NCI-H510A treated with DMSO at 0.1 percent for 48 hours (cell line): Measurements from ENCODE around the gene KCTD6.
"Not testable (repeated sequence)": the region's sequence is repeated elsewhere in the genome, so short reads cannot be mapped to it uniquely, and the experiment has no call there.

Experiments
- DNase-seq: peaks from one replicate; lab custom pipeline; 2025; lab: John Stamatoyannopoulos, UW

The KCTD6 gene

DNA sequence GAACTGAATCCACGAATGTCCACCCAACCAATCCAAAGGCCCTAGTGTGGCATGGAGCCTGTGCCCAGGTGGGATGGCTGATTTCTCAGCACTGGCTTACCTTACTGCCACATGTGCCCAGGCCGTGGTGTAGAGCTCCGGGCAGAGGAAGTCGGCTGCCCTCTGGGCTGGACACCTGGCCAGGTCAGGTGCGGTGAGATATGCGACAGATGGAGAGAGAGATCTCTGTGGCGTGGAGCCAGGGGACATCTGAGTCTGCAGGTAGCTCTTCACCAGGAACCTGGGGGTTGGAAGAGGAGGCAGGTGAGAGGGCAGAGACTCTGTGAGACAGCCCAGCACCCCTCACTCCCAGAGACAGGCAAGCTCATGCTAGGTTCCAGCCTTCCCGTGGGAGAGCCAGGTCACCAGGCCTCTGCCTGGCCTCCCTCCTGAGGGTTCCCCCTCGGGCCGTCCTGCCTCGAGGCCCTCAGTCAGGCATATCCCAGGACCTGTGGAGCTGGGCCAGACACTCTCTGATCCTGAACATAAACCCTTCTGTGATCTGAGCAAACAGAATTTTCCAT is 32.5 kb downstream of the KCTD6 start:
- DNase-seq = no peak

DNA sequence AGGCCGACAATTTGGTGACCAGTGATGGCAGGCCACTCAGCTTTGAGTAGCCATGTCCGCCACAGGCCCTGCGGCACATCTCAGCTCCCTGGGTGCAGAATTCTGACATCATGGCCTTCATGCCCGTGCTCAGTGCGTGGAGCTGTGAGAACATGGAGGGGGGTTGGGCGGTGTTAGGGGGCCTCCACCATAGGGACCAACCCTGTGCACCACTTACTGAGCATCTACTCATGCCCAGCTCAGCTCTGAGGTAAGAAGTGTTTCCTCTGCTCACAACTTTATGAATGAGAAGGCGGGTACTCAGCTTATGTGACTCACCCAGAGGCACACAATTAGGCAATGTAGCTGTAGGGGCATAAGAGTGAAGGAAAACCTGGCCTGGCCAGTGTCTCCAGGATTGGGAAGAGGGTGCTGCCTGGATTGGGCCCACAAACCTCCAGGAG is 34.6 kb downstream of the KCTD6 start:
- no peak for DNase-seq

GRCh38 chr3:58527440-58527839 is 35.5 kb downstream of the KCTD6 start:
- DNase-seq = not testable (repeated sequence)

- DNase-seq = no peak
Measured at GRCh38 chr3:58528629-58529028, 36.7 kb downstream of the KCTD6 start.

DNA sequence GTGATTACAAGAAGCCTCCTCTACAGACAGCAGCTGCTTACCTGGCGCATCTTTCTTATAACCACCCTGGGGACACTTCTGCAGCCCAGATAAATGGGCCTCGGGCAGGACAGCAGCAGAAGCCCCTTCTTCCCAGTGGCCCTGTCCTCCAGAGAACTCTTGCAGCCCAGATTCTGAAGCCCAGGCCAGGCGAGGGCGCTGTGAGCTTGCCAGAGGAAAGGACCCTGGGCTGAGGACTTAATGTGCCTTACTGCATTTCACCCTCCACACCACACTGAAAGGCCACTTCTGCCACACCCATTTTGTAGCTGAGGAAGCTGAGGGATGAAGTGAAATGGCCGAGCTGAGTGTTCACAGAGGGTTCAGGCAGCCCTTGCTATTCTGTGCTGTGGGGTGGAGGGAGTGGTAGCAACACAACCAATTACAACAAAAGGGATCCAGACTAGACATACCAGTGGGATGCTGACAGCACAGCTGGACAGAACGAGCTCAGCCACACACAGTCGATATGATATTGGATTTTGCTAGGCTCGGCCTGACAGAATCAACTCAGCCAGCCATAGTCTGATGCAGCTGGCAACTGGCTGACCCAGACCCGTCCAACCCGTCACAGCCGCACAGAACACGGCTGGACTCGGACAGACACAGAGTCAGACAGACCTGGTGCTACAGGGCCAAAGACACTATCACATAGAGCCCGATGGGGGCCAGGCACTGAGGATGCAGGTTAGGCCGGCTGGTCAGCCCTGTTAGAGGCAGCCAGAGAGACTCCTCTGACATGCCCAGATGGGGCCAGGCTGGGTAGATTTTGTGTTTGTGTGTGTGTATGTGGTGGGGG is 37.8 kb downstream of the KCTD6 start:
- DNase-seq = no peak

DNA sequence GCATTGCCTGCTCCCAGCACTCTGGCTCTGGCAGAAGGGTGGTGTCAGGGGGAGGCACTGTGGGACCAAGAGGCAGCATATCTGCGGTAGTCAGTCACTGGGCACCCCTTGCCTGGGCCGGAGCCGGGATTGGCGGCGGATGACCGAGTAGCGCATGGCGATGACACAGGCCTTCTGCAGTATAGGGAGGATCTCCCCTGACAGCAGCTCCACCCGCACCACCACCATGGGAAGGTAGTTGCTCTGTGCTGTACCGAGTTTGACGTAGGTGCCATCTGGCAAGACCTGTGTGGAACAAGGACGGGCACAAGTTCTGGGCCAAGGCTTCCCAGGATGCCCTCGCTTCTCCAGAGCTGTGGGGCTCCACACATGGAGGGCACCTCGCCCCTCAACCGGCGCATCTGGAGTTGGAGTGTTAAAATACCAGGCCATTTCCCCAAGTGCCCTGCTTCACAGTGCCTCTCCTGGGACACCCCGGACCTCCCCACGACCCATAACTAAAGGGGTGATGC is 38.5 kb downstream of the KCTD6 start:
- DNase-seq = no peak

- no peak for DNase-seq
Measured at GRCh38 chr3:58531555-58531954, 39.7 kb downstream of the KCTD6 start.

GRCh38 chr3:58531956-58532355 is 40.1 kb downstream of the KCTD6 start:
- DNase-seq = no peak

- peak; percentile 20 for DNase-seq
Measured at GRCh38 chr3:58532794-58533220, 40.9 kb downstream of the KCTD6 start.

DNA sequence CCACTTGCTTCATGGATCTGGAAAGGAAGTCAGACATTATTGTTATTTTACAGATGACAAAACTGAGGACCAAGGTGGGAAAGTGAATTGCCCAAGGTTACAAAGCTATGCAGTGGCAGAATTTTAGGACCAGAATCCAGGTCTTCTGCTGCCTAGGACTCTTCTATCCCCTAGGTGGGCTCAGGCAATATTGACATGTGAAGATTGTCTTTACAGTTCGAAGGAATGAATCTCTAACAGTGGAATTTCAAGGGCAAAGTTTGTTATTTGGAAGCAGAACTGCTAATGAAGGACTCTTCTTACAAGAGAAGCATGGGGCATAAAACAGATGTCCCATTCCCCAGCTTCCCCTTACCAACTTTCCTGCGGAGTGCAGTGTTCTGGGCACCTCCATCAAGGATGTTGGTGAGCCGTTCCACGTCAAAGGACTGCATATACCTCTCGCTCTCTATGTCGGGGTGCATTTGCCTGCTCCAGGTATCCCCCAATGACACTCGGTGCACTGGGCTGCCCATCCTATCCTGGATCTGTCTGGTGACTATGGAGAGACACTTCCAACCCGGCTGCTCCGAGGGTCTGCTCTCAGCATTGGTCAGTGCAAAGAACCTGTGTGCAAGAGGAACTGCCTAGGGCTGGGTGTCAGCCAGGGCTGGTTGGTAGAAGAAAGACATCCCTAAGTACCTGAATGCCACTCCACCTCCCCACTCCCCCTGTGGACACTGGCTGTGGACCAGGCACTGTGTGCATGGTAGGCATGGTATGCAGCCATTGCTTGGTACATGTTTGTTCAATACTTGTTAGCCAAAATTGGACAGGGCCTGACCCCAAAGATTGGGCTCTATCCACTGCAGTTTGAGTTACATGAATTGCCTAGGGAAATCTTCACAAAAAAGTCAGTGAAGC is 42.9 kb downstream of the KCTD6 start:
- DNase-seq = no peak

DNA sequence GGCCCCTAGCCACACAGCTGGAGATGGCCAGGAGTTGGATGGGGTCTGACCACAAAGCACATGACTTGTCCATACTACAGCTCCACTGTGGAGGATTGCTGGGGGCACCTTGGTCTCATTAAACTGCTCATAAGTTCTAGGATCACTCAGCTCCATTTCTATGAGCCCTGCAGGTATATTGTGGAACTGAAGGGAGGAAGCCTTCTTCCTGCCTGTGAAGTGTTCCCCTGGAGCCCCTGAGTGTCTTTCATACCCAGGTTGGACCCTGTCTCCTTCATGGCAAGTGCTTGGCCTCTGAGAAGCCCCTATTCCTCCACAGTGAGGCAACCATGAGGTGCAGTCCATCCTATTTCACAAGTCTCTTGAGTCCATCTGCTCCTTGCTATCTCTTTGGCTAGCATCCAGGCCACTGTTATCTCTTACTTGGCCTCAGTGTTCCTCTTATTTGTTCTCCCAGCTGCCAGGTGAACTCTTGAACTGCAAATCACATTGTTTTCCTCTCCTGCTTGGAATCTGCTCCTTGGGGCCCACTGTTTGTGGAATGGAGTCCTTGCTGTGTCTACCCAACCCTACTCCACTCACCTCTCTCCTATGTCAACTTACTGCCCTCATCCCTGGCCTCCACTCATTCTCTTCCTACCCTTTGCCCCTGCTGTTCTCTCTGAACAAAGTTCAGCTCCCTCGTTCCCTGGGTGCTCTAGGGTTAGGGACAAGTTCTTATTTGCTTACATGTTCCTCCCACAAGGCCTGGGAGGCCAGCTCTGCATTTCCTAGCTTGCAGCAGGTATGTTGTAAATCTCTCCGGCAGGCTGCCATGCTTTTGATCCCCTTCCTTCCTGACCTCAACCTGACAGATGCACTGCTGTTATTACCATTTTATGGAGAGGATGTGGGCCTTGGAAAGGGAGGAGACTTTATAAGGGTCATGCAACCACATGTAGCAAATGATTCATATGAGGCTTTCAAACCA is 43.9 kb downstream of the KCTD6 start:
- DNase-seq = peak; percentile 3

- no peak for DNase-seq
Measured at GRCh38 chr3:58536501-58537411, 44.9 kb downstream of the KCTD6 start, which contains the start of gene ACOX2. ACOX2 (minus strand) TSS chr3:58537190; CDS start chr3:58535106, 2,084 bp downstream.

- DNase-seq = no peak
Measured at GRCh38 chr3:58537412-58538301, 45.8 kb downstream of the KCTD6 start.

DNA sequence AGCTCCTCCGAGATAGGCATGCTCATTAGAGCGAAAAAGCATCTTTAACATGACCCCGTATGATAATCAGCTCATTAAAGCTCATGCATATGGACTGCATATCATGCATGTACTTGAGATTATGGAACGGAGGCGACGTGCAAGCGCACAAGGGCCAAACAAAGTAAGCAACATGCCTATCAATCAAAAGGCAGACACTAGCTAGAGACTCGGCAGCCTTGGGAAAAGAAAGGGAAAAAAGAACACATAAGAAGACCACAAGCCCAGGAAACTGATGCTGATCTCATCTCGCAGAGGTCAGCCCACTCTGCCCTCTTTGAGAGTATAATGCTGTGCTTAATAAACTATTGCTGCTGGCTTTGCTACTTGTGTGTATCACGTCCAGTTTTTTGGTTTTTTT is 47.7 kb downstream of the KCTD6 start:
- DNase-seq = no peak

- no peak for DNase-seq
Measured at GRCh38 chr3:58540176-58540858, 48.4 kb downstream of the KCTD6 start.

GRCh38 chr3:58544541-58544940 is 52.6 kb downstream of the KCTD6 start:
- DNase-seq = no peak

- no peak for DNase-seq
Measured at GRCh38 chr3:58551636-58552180, 59.8 kb downstream of the KCTD6 start.
